GM12891 (cell line): ENCODE data around the gene XRRA1.

Source experiments
- POLR2A ChIP-seq: IDR thresholded peaks from 2 replicates; pipeline ENCODE4 v1.6.1; 2011; ENCODE audit warnings: low read depth, low read length, control low read depth
- POLR2AphosphoS5 ChIP-seq: IDR thresholded peaks from 2 replicates; pipeline ENCODE4 v1.6.1; 2011; ENCODE audit warnings: low read depth, low read length, control low read depth
- SPI1 ChIP-seq: IDR thresholded peaks from 2 replicates; pipeline ENCODE4 v1.6.1; 2011; ENCODE audit warnings: low read depth, low read length, control low read depth

GRCh38 chr11:74824285-74824982 lies 124.5 kb downstream of the XRRA1 start:
- TF ChIP-seq POLR2A: no peak
- TF ChIP-seq POLR2AphosphoS5: no peak
- TF ChIP-seq SPI1: no peak
